ENCODE data around the gene TAF4B. TPM values are rescaled to one million over a fixed set of nuclear protein-coding genes. Genes with fewer than 3 reads are reported as not detected.
A peak's percentile ranks its signal among the peaks of the same experiment; 100 is the strongest.
"Not testable (repeated sequence)": the region's sequence is repeated elsewhere in the genome, so short reads cannot be mapped to it uniquely, and the experiment has no call there.

Gene TAF4B, protein sequence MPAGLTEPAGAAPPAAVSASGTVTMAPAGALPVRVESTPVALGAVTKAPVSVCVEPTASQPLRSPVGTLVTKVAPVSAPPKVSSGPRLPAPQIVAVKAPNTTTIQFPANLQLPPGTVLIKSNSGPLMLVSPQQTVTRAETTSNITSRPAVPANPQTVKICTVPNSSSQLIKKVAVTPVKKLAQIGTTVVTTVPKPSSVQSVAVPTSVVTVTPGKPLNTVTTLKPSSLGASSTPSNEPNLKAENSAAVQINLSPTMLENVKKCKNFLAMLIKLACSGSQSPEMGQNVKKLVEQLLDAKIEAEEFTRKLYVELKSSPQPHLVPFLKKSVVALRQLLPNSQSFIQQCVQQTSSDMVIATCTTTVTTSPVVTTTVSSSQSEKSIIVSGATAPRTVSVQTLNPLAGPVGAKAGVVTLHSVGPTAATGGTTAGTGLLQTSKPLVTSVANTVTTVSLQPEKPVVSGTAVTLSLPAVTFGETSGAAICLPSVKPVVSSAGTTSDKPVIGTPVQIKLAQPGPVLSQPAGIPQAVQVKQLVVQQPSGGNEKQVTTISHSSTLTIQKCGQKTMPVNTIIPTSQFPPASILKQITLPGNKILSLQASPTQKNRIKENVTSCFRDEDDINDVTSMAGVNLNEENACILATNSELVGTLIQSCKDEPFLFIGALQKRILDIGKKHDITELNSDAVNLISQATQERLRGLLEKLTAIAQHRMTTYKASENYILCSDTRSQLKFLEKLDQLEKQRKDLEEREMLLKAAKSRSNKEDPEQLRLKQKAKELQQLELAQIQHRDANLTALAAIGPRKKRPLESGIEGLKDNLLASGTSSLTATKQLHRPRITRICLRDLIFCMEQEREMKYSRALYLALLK
- polyA plus RNA-seq (ENCODE audit: insufficient read length in 3 of 3): 1 to 10 TPM; 5.3 to 6.5 (median 5.5) TPM

- peak; percentile 78 to 91 (median 88) for DNase-seq (ENCODE audit: low read depth in 3 of 3, low spot score in 2 of 3)
Measured at GRCh38 chr18:26226229-26227050, at the start of gene TAF4B. Gene TAF4B, plus strand, starts transcription at chr18:26226445. Its CDS starts 489 bp downstream, at chr18:26226934.

DNA sequence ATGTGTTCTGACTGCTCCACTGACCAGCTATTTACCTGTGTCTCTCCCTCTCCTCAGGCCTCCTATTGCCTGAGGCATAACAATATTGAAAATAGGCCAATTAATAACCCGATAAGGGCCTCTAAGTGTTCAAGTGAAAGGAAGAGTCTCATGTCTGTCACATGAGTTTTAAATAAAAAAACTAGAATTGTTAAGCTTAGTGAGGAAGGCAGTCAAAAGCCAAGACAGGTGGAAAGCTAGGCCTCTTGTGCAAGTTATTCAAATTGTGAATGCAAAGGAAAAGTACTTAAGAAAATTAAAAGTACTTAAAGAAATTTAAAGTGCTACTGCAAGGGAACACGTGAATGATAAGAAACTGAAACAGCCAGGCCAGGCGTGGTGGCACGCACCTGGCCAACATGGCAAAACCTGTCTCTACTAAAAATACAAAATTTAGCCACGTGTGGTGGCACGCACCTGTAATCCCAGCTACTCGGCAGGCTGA, 44.9 kb upstream of the TAF4B start:
- DNase-seq (ENCODE audit: low read depth in 3 of 3, low spot score in 2 of 3): no peak

DNA sequence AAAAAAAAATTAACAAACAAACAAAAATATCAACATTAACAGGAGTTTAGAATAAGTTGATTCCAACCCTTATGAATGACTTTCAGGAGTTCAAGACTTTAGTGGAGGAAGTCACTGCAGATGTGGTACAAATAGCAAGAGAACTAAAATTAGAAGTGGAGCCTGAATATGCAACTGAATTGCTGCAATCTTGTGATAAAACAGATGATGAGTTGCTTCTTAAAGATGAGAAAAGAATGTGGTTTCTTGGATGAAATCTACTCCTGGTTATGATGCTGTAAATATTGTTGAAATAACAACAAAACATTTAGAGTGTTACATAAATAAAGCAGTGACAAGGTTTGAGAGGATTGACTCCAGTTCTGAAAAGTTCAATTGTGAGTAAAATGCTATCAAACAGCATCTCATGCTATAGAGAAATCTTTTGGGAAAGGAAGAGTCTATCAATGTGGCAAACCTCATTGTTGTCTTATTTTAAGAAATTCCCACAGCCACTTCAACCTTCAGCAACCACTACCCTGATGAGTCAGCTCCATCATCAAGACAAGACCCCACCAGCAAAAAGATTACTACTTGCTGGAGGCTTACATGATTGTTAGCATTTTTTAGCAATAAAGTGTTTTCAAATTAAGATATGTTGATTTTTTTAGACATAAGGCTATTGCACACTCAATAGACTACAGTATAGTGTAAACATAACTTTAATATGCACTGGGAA, 42.7 kb upstream of the TAF4B start:
- no peak for DNase-seq (ENCODE audit: low read depth in 3 of 3, low spot score in 2 of 3)

DNA sequence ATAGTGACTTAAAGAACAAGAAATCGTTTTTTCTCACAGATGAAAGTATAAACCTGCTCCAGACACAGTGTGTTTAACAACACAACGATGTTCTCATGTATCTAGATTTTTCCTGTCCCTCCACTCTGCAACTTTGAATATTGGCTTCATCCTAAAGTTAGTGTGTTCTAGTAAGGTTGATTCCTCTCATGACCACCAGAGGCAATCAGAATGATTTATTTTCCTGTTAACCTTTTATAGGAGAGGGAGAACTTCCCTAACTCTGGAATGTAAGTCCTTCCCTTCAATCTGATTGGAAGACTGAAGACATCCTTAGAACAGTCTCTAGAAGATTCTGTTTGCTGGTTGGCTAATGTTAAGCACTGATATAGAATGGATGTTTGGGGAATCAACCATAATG, 41.0 kb upstream of the TAF4B start:
- DNase-seq (ENCODE audit: low read depth in 3 of 3, low spot score in 2 of 3): no peak

DNA sequence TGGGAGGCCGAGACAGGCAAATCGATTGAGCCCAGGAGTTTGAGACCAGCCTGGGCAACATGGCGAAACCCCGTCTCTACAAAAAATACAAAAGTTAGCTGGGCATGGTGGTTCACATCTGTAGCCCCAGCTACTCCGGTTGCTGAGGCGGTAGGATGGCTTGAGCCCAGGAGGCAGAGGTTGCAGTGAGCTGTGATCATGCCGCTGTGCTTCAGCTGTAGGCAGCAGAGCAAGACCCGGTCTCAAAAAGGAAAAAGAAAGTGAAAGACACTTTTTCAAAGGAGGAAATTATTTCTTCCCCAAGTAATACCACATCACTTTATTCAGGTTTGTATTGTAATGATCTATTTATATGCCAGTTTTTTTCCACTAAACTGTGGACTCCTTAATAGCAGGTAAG, 35.7 kb upstream of the TAF4B start:
- DNase-seq (ENCODE audit: low read depth in 3 of 3, low spot score in 2 of 3): no peak

DNA sequence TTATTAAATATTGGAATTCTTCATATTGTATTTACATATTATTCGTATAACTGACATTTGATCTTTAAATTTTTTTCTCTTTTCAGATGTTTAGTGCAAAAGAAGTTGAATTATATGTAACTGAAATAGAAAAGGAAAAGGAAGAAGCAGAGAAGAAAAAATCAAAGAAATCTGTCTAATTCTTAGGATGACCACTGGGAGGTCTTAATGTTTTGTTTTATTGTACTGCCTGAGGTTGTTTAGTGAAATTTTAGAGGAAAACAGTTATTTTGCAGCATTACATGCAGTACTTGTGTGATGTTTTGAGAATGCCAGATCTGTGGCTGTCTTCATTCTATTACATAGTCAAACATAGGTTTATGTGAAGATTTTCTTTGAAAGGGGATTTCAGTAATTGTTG, 34.0 kb upstream of the TAF4B start:
- no peak for DNase-seq (ENCODE audit: low read depth in 3 of 3, low spot score in 2 of 3)

DNA sequence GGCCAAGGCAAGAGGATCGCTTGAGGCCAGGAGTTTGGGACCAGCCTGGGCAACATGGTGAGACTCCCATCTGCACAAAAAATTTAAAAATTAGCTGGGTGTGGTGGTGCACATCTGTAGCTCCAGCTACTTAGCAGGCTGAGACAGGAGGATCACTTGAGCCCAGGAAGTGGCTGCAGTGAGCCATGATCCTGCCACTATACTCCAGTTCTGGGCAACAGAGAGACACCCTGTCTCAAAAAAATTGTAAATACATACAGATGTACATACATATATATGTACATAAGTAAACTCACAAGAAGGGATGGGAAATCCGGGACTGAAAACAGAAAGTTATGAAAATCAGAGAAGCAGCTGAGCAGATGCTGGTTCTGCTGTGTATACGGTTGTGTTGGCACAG, 29.6 kb upstream of the TAF4B start:
- DNase-seq (ENCODE audit: low read depth in 3 of 3, low spot score in 2 of 3): no peak

DNA sequence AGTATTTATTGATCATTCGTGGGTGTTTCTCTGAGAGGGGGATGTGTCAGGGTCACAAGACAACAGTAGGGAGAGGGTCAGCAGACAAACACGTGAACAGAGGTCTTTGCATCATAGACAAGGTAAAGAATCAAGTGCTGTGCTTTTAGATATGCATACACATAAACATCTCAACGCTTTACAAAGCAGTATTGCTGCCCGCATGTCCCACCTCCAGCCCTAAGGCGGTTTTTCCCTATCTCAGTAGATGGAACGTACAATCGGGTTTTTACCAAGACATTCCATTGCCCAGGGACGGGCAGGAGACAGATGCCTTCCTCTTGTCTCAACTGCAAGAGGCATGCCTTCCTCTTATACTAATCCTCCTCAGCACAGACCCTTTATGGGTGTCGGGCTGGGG, 24.2 kb upstream of the TAF4B start:
- DNase-seq (ENCODE audit: low read depth in 3 of 3, low spot score in 2 of 3): not testable (repeated sequence)

DNA sequence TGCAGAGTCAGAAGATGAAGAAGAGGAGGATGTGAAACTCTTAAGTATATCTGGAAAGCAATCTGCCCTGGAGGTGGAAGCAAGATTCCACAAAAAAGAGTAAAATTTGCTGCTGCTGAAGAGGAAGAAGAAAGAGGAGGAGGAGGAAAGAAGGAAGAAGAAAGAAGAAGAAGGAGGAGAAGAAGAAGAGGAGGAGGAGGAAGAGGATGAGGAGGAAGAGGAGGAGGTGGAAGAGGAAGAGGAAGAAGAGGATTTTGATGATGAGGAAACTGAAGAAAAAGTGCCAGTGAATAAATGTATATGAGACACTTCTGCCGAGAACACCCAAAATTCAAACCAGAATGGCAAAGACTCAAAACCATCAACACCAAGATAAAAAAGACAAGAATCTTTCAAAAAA, 20.9 kb upstream of the TAF4B start:
- DNase-seq (ENCODE audit: low read depth in 3 of 3, low spot score in 2 of 3): no peak

DNA sequence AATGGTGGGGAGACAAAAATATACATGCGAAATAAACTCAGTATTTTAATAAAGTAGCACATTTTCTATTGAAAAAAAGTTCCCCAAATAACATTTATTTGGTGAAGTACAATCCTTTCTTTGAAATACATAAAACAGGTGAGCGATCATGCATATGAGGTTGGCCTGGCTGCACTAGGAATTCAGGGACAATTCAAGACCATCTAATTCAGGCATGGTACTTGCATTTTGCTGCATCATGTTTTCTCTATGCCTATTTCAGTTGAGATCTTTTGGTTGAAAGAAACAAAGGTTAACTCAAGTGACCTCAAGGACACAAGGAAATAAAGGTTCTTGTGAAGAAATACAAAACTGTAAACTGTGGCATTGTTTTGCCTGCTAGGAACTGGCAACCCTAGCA, 19.8 kb upstream of the TAF4B start:
- DNase-seq (ENCODE audit: low read depth in 3 of 3, low spot score in 2 of 3): no peak

DNA sequence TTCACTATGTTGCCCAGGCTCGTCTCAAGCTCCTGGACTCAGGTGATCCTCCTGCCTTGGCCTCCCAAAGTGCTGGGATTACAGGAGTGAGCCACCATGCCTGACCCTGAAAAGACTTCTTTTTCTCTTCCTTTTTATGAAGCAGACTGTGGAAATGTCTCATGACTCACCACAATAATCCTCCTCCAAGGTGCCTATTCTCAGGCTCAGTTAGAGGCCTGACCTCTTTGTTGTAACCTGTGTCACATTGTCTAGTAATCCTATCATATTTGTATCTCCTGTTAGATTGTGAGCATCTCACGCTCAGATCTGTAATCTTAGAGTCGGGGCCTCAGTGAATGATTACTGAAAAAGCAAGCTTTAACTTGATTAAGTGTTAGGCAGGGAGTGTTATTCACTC, 18.3 kb upstream of the TAF4B start:
- no peak for DNase-seq (ENCODE audit: low read depth in 3 of 3, low spot score in 2 of 3)

- no peak for DNase-seq (ENCODE audit: low read depth in 3 of 3, low spot score in 2 of 3)
Measured at GRCh38 chr18:26208977-26209376, 17.3 kb upstream of the TAF4B start.

DNA sequence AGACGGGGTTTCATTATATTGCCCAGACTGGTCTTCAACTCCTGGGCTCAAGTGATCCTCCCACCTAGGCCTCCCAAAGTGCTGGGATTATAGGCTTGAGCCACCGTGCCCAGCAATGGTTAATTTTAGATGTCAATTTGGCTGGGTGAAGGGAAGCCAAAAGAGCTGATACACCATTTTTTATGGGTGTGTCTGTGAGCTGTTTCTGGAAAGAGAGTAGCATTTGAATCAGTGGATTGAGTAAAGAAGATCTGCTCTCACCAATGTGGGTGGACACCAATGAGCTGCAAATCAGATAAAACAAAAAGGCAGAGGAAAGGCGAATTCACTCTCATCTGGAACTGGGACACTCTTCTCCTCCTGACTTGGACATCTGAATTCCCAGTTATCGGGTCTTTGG, 16.1 kb upstream of the TAF4B start:
- DNase-seq (ENCODE audit: low read depth in 3 of 3, low spot score in 2 of 3): no peak

DNA sequence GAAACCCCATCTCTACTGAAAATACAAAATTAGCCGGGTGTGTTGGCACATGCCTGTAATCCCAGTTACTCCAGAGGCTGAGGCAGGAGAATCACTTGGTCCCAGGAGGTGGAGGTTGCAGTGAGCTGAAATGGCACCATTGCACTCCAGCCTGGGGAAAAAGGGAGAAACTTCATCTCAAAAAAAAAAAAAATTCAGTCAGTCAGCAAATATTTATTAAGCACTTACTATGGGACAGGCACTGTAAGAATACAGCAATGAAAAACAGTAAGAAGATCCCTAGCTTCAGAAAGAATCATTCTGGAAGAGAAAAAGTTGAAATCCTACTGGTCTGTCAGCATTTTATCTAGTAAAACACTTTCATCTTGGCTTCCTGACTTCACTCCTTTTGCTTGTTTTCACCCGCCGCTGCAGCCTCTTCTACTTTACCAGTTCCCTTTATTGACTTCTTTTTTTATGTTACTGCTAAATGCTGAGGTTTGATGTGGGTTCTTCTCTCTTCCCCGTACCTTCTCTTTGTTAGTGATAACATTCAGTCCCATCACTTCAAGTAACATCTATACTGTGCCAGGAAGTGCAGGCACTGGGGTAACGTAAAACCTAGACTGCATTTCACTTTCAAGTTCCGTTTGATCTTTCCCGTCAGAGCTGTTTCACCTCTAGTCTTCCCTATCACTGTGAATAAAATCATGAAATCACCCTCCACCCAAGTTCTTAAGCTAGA, 10.8 kb upstream of the TAF4B start:
- DNase-seq (ENCODE audit: low read depth in 3 of 3, low spot score in 2 of 3): no peak

- DNase-seq (ENCODE audit: low read depth in 3 of 3, low spot score in 2 of 3): no peak
Measured at GRCh38 chr18:26225022-26225693, 1.1 kb upstream of the TAF4B start.

- DNase-seq (ENCODE audit: low read depth in 3 of 3, low spot score in 2 of 3): no peak
Measured at GRCh38 chr18:26225915-26226228, 373 bp upstream of the TAF4B start.

- DNase-seq (ENCODE audit: low read depth in 3 of 3, low spot score in 2 of 3): no peak
Measured at GRCh38 chr18:26227051-26227670, 916 bp downstream of the TAF4B start.

GRCh38 chr18:26228562-26229260, 2.5 kb downstream of the TAF4B start:
- no peak for DNase-seq (ENCODE audit: low read depth in 3 of 3, low spot score in 2 of 3)

All from right renal cortex interstitium (tissue), 3 donors.